ENCODE measurements around the gene SERGEF.

SERGEF gene

DNA sequence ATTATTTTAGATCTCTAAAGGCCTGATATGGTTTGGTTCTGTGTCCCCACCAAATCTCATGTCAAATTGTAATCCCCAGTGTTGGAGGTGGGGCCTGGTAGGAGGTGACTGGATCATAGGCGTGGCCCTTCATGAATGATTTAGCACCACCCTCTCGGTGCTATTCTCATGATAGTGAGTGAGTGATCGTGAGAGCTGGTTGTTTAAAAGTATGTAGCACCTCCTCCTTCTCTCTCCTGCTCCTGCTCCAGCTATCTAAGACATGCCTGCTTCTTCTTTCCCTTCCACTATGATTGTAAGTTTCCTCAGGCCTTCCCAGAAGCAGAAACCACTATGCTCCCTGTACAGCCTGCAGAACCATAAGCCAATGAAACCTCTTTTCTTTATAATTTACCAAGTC lies 114.1 kb downstream of the SERGEF start:
- TF ChIP-seq, protein P1, sequence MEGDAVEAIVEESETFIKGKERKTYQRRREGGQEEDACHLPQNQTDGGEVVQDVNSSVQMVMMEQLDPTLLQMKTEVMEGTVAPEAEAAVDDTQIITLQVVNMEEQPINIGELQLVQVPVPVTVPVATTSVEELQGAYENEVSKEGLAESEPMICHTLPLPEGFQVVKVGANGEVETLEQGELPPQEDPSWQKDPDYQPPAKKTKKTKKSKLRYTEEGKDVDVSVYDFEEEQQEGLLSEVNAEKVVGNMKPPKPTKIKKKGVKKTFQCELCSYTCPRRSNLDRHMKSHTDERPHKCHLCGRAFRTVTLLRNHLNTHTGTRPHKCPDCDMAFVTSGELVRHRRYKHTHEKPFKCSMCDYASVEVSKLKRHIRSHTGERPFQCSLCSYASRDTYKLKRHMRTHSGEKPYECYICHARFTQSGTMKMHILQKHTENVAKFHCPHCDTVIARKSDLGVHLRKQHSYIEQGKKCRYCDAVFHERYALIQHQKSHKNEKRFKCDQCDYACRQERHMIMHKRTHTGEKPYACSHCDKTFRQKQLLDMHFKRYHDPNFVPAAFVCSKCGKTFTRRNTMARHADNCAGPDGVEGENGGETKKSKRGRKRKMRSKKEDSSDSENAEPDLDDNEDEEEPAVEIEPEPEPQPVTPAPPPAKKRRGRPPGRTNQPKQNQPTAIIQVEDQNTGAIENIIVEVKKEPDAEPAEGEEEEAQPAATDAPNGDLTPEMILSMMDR (IDR thresholded peaks at IDR 0.05): no peak

DNA sequence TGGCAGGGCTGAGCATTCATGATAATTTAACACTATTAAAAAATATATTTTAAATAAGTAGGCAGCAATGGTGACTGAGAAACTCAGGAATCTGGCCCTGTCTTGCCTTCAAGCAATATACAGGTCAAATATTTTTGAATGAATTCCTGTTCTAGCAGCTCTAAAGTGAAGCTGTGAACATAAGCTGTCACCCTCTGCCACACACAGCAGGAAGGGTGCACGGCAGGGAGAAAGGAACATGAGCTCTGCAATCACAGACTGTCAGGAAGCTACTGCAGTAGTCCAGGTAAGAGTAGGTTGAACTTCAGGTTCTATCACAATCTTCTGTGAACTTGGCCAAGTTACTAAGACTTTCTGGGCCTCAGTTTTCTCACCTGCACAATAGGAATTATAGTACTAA lies 114.8 kb downstream of the SERGEF start:
- TF ChIP-seq, protein P1 (IDR thresholded peaks at IDR 0.05): no peak

DNA sequence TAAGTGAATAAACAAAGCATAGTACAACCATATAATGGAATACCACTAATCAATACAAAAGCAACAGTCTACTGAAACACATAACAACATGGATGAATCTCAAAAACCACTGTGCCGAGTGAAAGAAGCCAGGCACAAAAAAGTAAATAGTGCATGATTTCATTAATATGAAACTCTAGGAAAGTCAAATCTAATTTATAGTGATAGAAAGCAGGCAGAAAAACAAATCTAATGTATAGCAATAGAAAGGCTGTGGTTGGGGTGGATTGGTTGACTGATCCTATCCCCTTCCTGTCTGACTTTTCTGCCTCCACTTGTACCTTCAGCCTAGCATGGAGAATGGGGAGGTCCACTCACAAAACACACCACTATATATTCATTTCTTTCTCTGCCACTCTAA lies 115.4 kb downstream of the SERGEF start:
- TF ChIP-seq, protein P1 (IDR thresholded peaks at IDR 0.05): no peak

DNA sequence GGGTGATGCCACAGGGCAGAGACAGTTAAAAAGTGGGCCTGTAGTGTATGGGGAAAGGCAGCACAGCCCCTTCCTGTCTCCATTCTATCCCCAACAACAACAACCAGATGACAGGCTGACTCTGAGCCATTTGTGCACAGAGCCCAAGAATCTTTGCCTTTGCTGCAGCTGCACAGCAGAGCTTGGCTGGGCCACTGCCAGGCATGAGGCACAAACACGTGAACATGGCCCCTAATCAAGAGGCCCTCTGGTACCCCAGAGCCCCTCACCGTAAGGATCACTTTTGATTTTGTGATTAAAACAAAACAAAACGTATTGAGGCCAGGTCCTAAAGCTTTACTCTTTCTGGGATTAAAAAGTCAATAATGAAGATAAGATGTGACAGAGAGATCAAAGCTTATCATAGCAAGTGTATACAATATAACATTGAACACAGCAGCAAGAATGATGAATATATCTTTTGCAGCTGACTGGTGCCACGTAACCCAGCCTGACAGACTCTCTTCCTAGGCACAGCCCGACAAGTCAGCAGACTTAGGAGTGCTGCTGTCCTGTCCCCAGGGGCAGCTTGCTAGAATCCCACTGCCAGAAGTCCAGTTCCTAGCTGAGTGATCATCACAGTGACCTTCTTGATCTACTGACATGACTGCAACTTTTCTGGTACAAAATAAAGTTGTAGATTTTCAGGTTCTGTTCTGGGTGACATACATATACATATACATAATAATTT lies 117.8 kb downstream of the SERGEF start:
- TF ChIP-seq, protein P1 (IDR thresholded peaks at IDR 0.05): no peak

DNA sequence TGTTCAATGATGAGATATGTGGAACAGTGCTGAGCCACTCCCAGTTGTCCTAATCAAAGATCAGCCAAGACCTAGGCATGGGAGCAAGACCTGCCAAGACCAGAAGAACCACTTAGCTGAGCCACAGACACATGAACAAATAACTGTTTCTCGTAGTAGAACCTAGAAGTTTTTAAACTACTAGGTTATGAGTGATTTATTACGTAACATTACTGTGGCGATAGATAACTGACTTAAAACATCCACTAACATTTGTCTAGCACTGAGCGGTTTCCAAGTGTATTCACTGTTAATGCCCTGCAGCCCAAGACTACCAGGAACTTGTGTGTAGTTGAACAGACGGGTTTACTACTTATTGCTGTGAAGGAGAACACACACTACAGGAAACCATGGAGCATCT lies 120.4 kb downstream of the SERGEF start:
- TF ChIP-seq, protein P1 (IDR thresholded peaks at IDR 0.05): no peak

DNA sequence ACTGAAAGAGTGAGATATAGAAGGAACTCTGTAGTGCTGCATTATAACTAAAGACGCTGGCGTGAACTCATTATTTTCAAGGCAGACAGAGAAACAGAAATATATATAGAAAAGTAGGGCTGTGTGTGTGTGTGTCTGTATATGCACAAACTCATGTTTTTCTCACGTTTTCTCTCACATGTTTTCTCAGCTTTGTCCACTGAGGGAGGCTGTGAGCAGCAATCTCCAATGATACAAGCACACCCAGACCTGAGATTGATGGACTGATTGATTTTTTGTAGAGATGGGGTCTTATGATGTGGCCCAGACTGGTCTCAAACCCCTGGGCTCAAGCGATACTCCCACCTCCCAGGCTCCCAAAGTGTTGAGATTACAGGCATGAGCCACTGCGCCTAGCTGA lies 122.5 kb downstream of the SERGEF start:
- TF ChIP-seq, protein P1 (IDR thresholded peaks at IDR 0.05): no peak

DNA sequence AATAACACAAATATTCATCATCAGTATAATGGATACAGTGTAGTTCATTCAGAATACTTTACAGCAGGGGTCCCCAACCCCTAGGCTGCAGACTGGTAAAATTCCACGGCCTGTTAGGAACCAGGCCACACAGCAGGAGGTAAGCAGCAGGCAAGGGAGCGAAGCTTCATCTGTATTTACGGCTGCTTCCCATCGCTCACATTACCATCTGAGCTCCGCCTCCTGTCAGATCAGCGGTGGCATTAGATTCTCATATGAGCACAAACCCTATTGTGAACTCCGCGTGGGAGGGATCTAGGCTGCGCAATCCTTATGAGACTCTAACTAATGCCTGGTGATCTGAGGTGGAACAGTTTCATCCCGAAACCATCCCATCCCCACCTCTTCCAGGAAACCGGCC lies 125.1 kb downstream of the SERGEF start:
- TF ChIP-seq, protein P1 (IDR thresholded peaks at IDR 0.05): no peak

DNA sequence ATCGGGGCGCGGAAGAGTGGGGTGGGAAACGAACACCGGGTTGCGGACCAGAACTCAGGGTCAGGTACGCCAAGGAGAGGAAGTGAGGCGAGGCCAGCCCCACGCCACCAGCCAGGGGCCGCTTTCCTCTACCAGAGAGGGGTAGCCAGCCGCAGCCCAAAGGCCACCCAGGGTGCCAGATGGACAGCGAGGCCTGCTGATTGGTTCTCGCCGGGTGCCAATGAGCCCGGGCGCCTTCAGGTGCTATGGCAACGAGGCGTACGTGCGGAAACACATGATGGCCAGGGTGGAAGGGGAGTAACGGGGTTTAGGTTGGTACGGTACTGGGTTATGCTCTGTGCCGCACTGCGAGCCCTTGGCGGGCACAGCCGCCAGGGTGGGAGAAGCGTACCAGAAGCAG lies 128.9 kb downstream of the SERGEF start:
- TF ChIP-seq, protein P1 (IDR thresholded peaks at IDR 0.05): no peak
